HTR-8/SVneo (cell line): ENCODE results near the gene SETD7.

Experiments used
- DNase-seq: peaks from one replicate; pipeline ENCODE4 v3.0.0; 2011; ENCODE audit warnings: low spot score, mixed read lengths; ENCODE audit not compliant: insufficient read length
- FAIRE-seq: peaks from 2 replicates; lab custom pipeline; 2011; peaks lifted over from hg19 to GRCh38; lab: Jason Lieb, UNC

SETD7 gene

DNA sequence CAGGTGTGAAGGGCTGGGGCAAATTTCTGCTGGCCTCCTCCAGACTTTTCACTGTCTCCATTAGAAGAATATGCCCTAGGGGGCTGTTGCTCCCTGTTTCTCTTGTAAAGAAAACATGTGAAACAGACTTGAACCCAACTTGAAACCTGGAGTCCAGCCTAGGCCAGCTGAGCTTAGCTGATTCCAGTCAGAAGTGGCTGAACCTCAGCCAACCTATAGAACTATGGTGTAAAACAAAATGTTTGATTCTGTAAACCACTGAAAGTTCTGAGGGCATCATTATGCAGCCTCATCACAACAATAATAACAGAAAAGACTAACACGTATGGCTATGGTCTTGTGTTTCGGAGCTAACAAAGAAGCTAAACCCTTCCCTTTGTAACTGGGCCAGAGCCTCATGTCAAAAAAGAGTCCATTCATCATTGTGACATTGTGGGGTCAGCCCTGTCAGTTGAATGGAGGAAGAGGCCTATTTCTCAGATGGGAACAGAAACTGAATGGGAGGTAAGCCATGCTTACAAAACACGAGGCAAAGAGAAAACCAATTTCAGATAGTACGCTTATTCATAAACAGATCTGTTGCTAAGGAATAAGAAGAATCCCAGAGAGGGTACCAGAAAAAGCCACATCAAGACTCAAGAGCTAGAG lies 34.1 kb downstream of the SETD7 start:
- no peak for DNase-seq
- FAIRE-seq, result no peak

DNA sequence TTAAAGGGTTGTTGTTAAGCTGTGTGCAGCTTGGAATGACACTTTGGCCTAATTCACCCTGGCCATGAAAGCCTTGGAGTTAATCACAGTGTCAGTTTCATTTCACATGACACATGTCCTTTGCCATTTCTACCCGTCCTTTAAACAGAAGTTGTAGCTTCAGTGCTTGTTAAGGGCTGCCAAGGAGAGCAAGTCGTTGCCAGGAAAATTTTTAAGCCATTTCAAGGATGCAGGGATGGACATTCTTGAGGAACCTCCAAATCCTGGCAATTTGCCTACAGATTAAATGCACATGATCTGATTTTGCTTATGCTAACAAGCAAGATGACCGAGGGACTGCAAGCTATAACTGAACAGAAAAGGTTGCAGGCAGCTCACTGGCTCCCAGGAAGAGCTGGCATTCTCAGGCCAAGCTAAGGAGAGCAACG lies 40.5 kb downstream of the SETD7 start:
- DNase-seq, result no peak
- FAIRE-seq, result no peak

DNA sequence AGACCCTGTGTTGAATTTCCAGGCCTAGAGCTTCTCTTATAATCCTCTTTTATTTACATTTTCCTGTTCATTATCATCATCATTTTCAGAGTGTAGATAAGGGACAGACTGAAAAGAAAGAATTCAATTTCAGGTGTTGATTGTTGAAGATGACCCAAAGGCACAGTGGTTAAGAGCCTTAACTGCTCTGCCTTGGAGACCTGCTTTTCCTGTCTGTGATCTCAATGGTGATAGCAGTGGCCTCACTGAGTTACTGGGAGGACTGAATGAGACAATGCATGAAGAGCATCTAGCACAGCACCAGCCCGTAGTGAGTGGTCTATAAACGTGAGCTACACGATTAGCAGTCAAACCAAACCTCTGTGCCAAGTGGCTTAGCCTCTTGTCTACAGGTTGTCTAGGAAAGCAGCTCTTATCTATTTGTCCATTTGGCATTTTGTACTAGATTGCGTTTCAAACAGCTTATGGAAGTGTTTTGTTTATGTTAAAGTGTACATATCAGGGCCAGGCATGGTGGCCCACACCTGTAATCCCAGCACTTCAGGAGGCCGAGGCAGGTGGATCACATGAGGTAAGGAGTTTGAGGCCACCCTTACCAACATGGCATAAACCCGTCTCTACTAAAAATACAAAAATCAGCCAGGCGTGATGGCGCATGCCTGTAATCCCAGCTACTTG lies 41.5 kb downstream of the SETD7 start:
- no peak for DNase-seq
- FAIRE-seq, result no peak

DNA sequence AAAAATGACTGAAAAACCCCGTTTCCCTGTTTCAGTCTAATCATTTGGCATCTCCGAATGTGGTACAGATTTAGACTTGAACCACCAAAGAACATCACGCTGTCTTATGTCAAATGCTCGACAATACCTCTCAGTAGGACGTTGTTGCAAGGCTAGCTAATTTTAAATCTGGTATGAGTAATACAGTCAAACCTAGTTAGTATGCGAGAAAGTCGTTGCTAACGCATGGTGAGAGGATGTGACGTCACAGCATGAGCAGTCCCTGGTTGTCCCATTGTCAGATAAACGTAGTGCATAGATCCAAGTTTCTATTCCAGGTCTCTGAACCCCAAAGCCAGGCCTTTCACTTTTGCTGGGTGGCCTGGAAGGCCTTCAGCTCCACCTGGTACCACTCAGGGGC lies 44.7 kb downstream of the SETD7 start:
- no peak for FAIRE-seq
- no peak for DNase-seq

DNA sequence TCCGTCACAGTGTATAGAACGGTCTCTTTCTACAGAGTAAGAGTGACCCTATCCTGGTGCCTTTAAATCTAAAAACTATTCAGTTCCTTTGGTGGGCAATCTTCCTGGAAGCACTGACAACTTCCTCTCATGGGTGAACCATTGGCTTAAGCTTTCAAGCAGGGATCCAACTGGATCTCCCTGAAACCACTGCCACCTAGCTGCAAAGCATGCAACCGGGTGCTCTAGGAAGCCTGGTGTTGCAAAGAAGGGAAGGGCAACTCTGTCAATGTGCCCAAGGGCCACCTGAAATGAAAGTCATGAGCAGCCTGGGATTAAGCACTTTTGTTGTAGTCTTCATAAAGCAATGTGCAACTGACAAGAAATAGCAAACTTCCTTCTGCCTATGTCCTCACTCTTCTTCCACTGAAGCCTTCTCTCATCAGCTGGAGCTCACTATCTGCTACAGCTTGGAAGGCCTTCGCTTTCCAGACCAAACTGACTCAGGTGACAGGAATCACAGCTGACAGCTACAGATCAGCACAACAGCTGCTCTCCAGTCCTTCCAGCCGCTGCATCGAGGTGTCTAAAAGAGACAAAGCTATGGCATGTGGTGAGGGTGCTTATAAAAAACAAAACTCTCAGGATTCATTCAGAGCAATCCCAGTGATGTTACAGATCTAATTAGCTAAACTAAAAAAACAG lies 46.1 kb downstream of the SETD7 start:
- DNase-seq (peak; percentile 13), FAIRE-seq (no peak)

DNA sequence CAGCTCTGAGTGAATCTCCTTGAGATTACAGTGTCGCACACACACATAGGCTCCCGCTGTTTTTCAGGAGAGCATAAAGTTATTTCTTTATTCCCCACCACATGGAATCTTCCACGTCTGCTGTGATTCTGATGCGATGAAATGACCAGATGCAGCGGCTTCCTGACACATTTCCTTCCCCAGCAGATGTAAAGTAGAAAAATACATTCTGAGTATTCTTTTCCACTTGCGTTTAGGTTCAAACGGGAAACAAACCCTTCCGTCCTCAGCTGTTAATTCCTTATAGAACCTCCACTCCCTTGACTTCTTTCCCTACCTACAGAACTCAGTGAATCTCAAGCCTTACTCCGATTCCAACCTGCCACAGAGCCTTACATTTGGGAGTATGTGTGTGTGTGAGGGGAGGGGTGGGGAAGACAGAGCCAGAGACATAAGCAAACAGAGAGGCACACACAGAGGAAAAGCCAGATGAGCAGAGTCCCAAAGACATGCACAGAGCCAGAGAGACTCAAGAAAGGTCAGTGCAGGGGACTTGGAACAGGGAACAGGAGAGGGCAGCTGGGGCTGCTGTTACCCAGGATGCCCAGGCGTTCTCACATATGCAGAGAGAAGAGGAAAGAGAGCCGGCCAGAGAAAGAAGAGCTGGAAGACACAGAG lies 47.3 kb downstream of the SETD7 start:
- DNase-seq (no peak), FAIRE-seq (no peak)

DNA sequence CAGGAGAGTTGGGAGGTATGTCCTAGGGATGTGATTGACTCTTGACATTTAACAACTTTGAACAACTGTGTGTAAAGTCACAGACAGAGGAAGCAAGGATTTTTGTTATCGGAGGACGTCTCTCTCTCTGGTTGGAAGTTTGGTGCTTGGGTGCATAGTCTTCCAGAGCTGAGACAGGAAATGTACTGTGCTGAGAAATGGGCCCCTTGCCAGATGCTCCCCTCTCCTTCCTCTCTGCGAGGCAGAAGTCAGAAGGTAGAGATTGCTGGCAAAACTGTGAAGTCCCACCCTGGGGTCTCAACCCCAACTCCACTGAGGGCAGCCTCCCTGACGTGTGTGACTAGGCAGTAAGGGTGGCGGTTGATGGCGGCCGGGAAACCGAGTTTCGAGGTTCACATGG lies 49.2 kb downstream of the SETD7 start:
- FAIRE-seq (no peak), DNase-seq (no peak)

DNA sequence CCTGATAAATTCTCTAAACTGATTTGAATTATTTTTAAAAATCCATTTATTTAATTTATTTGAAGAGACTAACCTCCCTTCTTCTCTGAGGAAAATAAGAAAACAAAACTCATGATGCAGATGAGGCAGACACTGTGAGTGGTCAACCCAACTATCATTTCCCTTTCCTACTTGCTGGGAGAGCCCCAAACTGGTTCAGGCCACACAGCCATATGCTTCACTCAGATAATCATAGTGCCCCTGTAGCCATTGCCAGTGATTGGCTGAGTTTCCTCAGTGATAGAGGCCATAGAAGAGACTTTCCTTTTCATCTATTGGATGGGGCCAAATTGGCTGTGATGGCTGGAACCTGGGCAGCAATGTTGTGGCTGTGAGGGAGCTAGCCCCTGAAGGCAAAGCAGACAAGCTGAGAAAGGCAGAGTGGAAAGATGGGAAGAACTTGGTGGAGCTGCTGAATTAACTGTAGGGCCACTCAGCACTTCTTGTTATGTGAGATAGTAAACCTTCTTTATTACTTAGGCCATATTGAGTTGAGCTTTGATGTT lies 52.3 kb downstream of the SETD7 start:
- FAIRE-seq (no peak), DNase-seq (no peak)

DNA sequence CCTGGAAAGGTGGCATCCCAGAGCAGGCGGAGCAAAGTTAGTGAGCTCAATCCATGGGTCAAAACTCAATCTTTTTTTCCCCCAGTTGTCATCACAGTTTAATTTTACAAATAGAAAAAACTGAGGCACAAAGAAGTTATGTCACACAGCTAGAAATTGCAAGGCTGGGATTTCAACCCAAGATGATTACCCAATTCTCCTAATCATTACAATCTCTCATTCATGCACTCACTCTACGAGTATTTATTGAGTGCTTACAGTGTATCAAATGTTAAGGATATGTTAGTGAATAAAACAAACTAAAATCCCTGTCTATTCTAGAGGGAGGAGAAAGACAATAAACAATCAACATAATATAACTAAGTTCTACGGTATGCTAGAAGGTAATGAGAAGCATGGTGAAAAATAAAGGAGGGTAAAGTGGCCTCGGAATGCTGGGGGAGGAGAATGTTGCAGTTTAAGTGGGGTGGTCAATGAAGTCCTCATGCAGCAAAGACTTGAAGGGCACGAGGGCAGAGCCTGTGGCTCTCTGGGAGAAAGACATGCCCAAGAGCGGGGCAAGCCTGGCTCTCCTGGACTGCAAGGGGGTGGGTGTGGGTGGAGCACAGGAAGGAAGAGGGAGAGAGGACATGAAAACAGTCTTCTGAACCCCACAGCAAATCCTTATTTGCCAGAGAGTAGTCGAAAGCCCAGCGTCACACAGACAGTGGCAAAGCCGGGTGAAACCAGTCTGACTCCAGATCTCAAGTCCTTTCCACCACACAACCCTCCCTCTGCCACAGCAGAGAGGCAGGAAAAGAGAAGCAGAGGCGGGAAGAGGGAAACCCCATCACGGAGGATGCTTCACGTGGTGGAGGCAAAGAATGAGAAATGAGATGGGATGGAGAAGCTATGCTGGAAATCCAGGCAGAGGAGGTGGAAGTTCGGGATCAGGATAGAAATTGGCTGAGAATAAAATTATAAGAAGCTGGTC lies 53.8 kb downstream of the SETD7 start:
- FAIRE-seq (no peak), DNase-seq (no peak)

DNA sequence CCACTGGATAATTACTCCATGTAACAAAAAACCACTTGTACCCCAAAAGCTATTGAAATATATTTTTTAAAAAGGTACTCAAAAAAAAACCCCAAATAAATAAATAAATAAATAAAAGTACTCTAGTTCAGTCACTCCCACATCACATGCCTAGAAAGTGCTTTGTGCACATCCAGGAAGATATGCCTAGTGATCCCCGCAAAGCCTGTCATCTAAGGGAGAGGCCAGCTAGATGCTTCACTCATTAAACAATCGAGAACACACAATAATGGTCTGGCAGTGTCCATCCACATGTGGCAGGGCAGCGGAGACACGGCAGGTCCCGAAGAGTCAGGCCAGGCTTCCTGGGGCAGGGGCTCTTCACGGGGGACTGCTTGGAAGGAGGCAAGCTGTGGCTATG lies 54.5 kb downstream of the SETD7 start:
- DNase-seq (no peak), FAIRE-seq (no peak)

DNA sequence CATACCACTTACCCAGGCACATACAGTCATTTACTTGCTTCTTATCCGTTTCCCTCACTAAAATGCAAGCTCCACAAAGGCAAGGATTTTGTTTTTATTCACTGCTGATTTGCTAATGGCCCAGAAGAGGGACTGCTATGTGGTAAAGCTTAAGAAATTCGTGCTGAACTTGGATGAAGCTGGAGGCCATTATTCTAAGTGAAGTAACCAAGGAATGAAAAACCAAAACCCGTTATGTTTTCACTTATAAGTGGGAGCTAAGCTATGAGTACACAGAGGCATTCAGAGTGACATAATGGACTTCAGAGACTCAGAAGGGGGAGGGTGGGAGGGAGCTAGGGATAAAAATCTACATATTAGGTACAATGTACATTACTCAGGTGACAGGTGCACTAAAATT lies 54.9 kb downstream of the SETD7 start:
- FAIRE-seq (no peak), DNase-seq (no peak)

DNA sequence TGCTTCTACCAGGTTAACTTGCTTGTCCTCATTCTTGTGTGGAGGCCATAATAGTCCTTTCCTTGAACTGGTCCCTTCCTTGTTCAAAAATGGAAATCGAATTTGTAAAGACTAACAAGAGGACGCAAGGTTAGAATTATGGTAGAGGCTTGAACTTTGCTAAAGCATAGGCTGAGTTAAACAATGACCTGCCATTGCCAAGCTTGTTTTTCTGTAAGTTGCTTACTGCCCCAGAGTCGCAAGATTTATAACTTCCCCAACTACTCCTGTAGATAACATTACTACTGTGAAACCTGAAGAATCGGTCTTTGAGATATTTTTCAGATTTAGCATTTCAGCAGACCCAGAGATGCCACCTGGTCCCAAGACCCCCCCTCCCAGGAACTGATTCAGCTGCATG lies 56.8 kb downstream of the SETD7 start:
- DNase-seq, result no peak
- FAIRE-seq, result no peak

DNA sequence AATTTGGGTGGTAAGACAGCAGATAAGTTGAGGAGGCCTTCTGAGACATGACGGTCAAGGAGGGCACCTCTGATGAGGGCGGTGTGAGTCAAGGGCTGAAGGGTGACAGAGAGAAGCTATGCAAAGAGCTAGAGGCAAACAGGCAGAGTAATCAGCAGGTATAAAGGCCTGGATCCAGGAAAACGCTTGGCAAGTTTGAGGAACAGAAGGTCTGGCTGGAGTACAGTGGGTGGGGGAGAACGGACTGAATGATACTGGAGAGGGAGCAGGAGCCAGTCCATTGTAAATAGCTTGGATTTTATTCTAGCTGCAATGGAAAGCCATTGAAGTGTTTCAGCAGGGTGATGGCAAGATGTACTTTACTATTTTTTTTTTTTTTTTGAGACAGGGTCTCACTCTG lies 62.8 kb downstream of the SETD7 start:
- FAIRE-seq, result no peak
- DNase-seq, result no peak

DNA sequence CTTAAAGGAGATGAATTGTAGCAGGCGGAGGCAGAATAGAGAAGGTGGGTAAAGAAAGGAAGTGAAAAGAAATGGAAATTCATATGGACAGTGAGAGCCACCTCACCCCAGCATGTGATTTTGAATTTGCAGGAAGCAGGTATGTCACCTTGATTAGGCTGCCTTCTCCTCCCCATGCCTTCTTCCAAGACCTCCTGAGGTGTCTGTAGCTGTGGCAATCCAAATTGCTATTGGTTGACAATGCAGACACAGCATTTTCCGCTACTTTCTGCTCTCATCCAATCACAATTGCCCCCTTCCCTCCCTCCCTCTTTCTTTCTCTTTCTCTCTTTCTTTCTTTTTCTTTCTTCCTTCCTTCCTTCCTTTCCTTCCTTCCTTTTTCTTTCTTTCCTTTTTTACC lies 63.6 kb downstream of the SETD7 start:
- DNase-seq, result no peak
- no peak for FAIRE-seq

DNA sequence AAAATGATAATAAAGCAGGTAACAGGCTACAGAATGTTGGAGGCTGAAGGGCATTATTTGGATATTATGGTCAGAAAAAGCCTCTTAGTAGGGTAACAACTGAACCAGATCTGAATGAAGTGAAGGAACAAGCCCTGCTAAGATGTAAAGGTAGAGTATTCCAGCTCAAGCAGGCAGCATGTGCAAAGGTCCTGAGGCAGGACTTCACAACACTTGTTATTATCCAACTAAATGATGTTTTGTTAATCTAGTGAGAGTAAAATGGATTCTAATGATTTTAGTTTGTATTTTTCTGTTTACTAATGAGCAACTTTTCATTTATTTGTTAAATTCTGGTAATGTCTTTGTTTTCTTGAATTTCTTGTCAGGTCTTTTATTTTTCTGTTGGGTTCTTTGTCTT lies 66.4 kb downstream of the SETD7 start:
- DNase-seq (no peak), FAIRE-seq (no peak)

DNA sequence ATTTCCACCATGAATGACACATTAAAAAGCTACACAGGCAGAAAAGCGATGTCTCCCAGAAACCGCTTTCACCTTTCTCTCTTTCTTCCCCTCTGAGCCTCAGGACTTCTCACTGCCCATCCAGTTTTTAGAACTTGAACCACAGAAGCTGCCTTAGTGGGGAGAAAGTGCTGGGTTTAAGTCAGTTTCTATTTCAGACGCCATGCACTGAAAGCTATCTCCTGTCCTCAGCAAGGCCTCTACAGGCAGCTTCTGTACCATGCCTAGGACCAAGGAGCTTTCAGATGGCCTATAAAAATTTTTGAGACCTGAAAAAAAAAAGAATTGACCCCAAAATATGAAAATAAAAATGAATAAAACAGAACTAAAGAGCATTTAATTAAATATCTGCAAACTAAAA lies 67.6 kb downstream of the SETD7 start:
- DNase-seq, result no peak
- no peak for FAIRE-seq

DNA sequence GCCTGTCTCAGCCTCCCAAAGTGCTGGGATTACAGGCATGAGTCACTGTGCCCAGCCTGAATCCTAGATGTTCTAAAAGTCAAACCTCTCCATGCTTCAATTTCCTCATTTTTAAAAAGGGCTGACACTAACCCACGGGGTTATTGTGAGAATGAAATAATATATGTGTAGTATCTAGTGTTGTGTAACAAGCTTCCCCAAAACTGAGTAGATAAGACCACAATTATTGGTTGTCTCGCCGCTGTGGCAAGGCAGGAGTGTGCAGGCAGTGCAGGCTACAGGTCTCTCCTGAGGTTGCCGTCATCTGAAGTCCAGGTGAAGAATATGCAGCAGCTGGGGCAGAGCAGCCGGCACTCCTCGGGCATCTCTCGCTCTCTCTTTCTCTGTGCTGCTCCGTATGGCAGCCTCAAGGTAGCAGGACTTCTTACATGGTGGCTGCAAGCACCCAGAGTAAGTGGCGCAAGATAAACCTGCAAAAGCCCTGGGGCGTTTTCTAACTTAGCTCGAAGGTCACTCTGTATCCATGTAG lies 71.2 kb downstream of the SETD7 start:
- DNase-seq (no peak), FAIRE-seq (no peak)

DNA sequence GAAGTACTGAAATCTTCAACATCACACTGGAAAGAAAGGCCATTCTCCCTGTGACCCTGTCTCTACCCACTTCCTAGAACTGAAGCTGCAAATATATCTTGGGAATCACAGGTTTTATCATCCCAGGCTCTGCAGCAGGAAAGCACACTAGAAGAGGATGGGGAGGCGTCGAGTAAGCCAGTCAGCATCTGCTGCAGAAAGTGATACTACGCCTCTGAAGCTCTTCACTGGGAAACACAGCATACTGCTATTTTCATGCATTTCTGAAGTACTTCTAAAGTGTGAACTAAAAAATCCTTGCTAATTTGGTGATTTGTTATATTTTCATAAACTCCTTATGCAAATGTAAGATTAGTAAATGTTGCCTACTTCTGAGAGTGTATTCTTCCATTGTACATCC lies 73.0 kb downstream of the SETD7 start:
- no peak for FAIRE-seq
- DNase-seq, result no peak

DNA sequence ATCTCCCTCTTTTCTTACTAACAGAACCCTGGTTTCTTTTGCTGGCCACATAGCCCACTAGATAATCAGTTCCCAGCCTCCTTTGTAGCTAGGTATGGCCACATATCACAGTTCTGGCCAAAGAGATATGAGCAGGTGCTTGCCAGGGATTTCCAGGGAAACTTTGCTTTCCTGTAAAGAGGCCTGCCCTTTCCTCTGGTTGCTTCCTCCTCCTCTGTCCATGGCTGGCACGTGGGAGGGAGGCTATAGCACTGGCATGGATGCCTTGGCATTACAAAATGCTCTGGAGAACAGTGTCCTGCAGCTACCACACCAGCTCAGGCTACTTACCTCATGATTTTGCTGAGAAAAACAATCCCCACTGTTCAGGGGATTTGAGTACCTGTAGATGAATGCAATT lies 74.6 kb downstream of the SETD7 start:
- no peak for DNase-seq
- no peak for FAIRE-seq

DNA sequence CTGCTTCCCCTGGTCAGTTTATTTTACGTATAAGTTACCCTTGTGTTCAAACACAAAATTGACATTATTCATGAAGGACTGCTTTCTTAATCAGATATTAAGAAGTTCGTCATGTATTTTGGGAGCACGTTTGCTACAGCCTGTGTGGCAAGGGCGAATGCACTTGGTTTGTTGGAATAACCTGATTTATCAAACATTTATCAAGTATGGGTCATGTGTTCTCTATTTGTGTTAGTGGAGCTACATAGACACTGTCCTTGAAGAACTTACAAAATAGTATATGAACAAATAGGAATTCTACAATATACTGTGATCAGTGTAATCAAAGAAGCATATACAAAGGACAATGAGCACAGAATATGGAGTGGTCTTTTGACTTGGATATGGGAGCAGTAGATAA lies 79.7 kb downstream of the SETD7 start:
- FAIRE-seq (no peak), DNase-seq (no peak)
